HCT116 (cell line): ENCODE results near the gene CALM3. TPM values are rescaled to one million over a fixed set of nuclear protein-coding genes. Genes with fewer than 3 reads are reported as not detected.

ENCODE experiments used
- ATAC-seq: fragments of 200-7000 bp; cut with Tn5 transposase; 2 replicates; pipeline ENCODE4 v1.9.1; 2020; ENCODE audit warnings: mild to moderate bottlenecking, moderate library complexity
- BruUV-seq: library from RNA; stranded (reverse); fragments of 400-500 nt; replicated peaks from 2 replicates; lab custom pipeline; 2021; lab: Mats Ljungman, UMichigan
- CTCF ChIA-PET: fragments of 300-600 bp; sonication (Branson Sonifier 250); formaldehyde crosslinking; loops from one replicate; lab custom pipeline; 2021; ENCODE audit warnings: antibody characterized with exemption; lab: Charles Lee
- POLR2A ChIA-PET: fragments of 300-600, 350-600 bp; sonication (Branson Sonifier 250); formaldehyde crosslinking; loops from one replicate; lab custom pipeline; 2021; ENCODE audit warnings: antibody characterized with exemption; lab: Charles Lee
- RAD21 ChIA-PET, 2 experiments: fragments of 300-600 bp; sonication (Branson Sonifier 250); formaldehyde crosslinking; loops; one replicate each; lab custom pipeline; 2023; ENCODE audit warnings: low total read pairs in 2 of 2; ENCODE audit not compliant: uncharacterized antibody in 2 of 2, unreplicated experiment in 2 of 2, low non-redundant PET in 1 of 2; lab: Charles Lee
- DNase-seq: peaks from one replicate; pipeline ENCODE4 v3.0.0-alpha.2; 2010; ENCODE audit warnings: low read depth, low spot score
- H2AFZ ChIP-seq: fragments of 200-600 bp; shearing (Covaris generic), sonication (generic); 2 replicates; pipeline ENCODE4 v1.6.1; 2017; ENCODE audit warnings: low read depth, mixed run types, mixed read lengths, antibody characterized with exemption, low read length; ENCODE audit not compliant: poor library complexity, severe bottlenecking
- H3K27ac ChIP-seq: 2 replicates; pipeline ENCODE4 v1.5.1; 2012; ENCODE audit warnings: low read depth, low read length
- H3K27me3 ChIP-seq: fragments of 200-600 bp; sonication (generic); 2 replicates; pipeline ENCODE4 v1.6.1; 2016; ENCODE audit warnings: mixed run types, low read length, mixed read lengths; ENCODE audit not compliant: insufficient read depth
- H3K36me3 ChIP-seq, 2 experiments: fragments of 200-500 bp in 1 of 2; fragments of 200-600 bp in 1 of 2; sonication (Bioruptor generic) in 1 of 2; sonication (generic) in 1 of 2; 2 replicates each; pipeline versions ENCODE4 v1.5.1 to v1.6.1; 2014 to 2016; ENCODE audit warnings: low read length in 2 of 2, inconsistent platforms in 1 of 2, mixed read lengths in 1 of 2, mixed run types in 1 of 2; ENCODE audit not compliant: insufficient read depth in 2 of 2, control insufficient read depth in 1 of 2
- H3K4me1 ChIP-seq, 2 experiments: fragments of 200-600 bp in 1 of 2; sonication (generic) in 1 of 2; 2 replicates each; pipeline versions ENCODE4 v1.5.1 to v1.6.1; 2012 to 2017; ENCODE audit warnings: low read length in 2 of 2, inconsistent platforms in 1 of 2, mild to moderate bottlenecking in 1 of 2, mixed read lengths in 1 of 2, mixed run types in 1 of 2, moderate library complexity in 1 of 2; ENCODE audit not compliant: insufficient read depth in 2 of 2, control insufficient read depth in 1 of 2
- H3K4me2 ChIP-seq: fragments of 200-600 bp; sonication (generic); 2 replicates; pipeline ENCODE4 v1.6.1; 2017; ENCODE audit warnings: mixed run types, low read length, mixed read lengths
- H3K4me3 ChIP-seq, 2 experiments: fragments of 200-600 bp in 1 of 2; sonication (generic) in 1 of 2; replicated peaks in 1 of 2; 2 replicates each; pipeline ENCODE4 v1.5.1; 2011 to 2016; ENCODE audit warnings: low read length in 2 of 2, control low read depth in 1 of 2, low read depth in 1 of 2, mild to moderate bottlenecking in 1 of 2, mixed read lengths in 1 of 2, mixed run types in 1 of 2
- H3K79me2 ChIP-seq: fragments of 200-600 bp; sonication (generic); 2 replicates; pipeline ENCODE4 v1.6.1; 2017; ENCODE audit warnings: mild to moderate bottlenecking, mixed run types, low read length, moderate library complexity, mixed read lengths; ENCODE audit not compliant: insufficient read depth
- H3K9ac ChIP-seq: fragments of 200-600 bp; sonication (generic); 2 replicates; pipeline ENCODE4 v1.6.1; 2016; ENCODE audit warnings: low read length, mixed read lengths
- H3K9me2 ChIP-seq: fragments of 200-600 bp; sonication (generic), shearing (Covaris generic); 2 replicates; pipeline ENCODE4 v1.6.1; 2017; ENCODE audit warnings: mixed run types, mild to moderate bottlenecking, moderate library complexity; ENCODE audit not compliant: insufficient read depth
- H3K9me3 ChIP-seq, 2 experiments: fragments of 200-500 bp in 1 of 2; fragments of 200-600 bp in 1 of 2; sonication (Bioruptor generic) in 1 of 2; sonication (generic) in 1 of 2; 2 replicates each; pipeline ENCODE4 v1.6.1; 2014 to 2017; ENCODE audit warnings: low read length in 2 of 2, mixed read lengths in 2 of 2, inconsistent platforms in 1 of 2, low read depth in 1 of 2, mild to moderate bottlenecking in 1 of 2, mixed run types in 1 of 2, moderate library complexity in 1 of 2; ENCODE audit not compliant: control insufficient read depth in 1 of 2, insufficient read depth in 1 of 2
- H4K20me1 ChIP-seq: fragments of 200-600 bp; sonication (generic), shearing (Covaris generic); 2 replicates; pipeline ENCODE4 v1.6.1; 2017; ENCODE audit warnings: mixed run types, mild to moderate bottlenecking, moderate library complexity; ENCODE audit not compliant: insufficient read depth
- ATF3 ChIP-seq: IDR thresholded peaks from 2 replicates; pipeline ENCODE4 v1.6.1; 2012
- ELF1 ChIP-seq: IDR thresholded peaks from 2 replicates; pipeline ENCODE4 v1.6.1; 2012; ENCODE audit warnings: low read depth, borderline replicate concordance
- EZH2 ChIP-seq: fragments of 200-600 bp; sonication (generic); IDR thresholded peaks from 2 replicates; pipeline ENCODE4 v1.6.1; 2017; ENCODE audit warnings: antibody characterized with exemption, mixed run types
- JUND ChIP-seq: IDR thresholded peaks from 2 replicates; pipeline ENCODE4 v1.6.1; 2012
- MAX ChIP-seq: IDR thresholded peaks from 2 replicates; pipeline ENCODE4 v1.6.1; 2012
- POLR2A ChIP-seq: IDR thresholded peaks from 2 replicates; pipeline ENCODE4 v1.7.0; 2011; ENCODE audit warnings: borderline replicate concordance; ENCODE audit not compliant: insufficient read depth, insufficient read length; ENCODE audit errors: extremely low read depth
- RAD21 ChIP-seq: IDR thresholded peaks from 2 replicates; pipeline ENCODE4 v1.6.1; 2012; ENCODE audit warnings: low read depth, mild to moderate bottlenecking
- SP1 ChIP-seq: IDR thresholded peaks from 2 replicates; pipeline ENCODE4 v1.6.1; 2012; ENCODE audit warnings: low read depth
- SRF ChIP-seq: IDR thresholded peaks from 2 replicates; pipeline ENCODE4 v1.6.1; 2012; ENCODE audit warnings: low read depth
- TCF7L2 ChIP-seq: IDR thresholded peaks from 2 replicates; pipeline ENCODE4 v1.7.0; 2011; ENCODE audit warnings: borderline replicate concordance, inconsistent platforms; ENCODE audit not compliant: insufficient read depth, insufficient read length; ENCODE audit errors: extremely low read depth
- YY1 ChIP-seq: IDR thresholded peaks from 2 replicates; pipeline ENCODE4 v1.6.1; 2011; ENCODE audit warnings: low read length, low read depth, moderate library complexity, mild to moderate bottlenecking; ENCODE audit not compliant: insufficient replicate concordance; ENCODE audit errors: extremely low read depth
- ZFX ChIP-seq: fragments of 450-650 bp; IDR thresholded peaks from 2 replicates; pipeline ENCODE4 v1.6.1; 2017
- ZNF274 ChIP-seq: fragments of 200-500 bp; sonication (Bioruptor generic); IDR thresholded peaks from 2 replicates; pipeline ENCODE4 v1.6.1; 2014; ENCODE audit warnings: mild to moderate bottlenecking, low read depth, low read length, inconsistent platforms
- intact Hi-C: fragments of 100-400 bp; cut with micrococcal nuclease; formaldehyde crosslinking; loops from 2 replicates; pipeline ENCODE4 v1.10.0; 2022
- total RNA-seq: library from RNA; stranded (reverse); gene quantifications from one replicate; pipeline ENCODE4 v1.2.1, GENCODE V29; 2021; ENCODE audit not compliant: unreplicated experiment

CALM3 gene
- total RNA-seq, 1 experiment from 2014 or later = 335 TPM

GRCh38 chr19:46640656-46641055 lies 39.5 kb downstream of the CALM3 start:
- Histone ChIP-seq H3K27me3 (no peaks in the 10 kb centered on the region), H3K4me1 (peaks cover 8 to 18% of the 10 kb centered on the region in 2 experiments), H3K4me2 (no peak overlapping the region), H2AFZ (no peak overlapping the region), H3K36me3 (no peaks in the 10 kb centered on the region), H3K9me2 (no peaks in the 10 kb centered on the region), H3K79me2 (no peaks in the 10 kb centered on the region), H3K9ac (no peak overlapping the region), H4K20me1 (no peaks in the 10 kb centered on the region), H3K9me3 (no peaks in the 10 kb centered on the region), H3K4me3 (no peak overlapping the region), H3K27ac (no peak overlapping the region)
- ChIA-PET POLR2A (no interaction called here), RAD21 (no interaction called here), CTCF (no interaction called here)
- TF ChIP-seq EZH2 (no peak), YY1 (no peak), ZNF274 (no peak), ZFX (no peak), SP1 (no peak), TCF7L2 (no peak), ELF1 (no peak), POLR2A (no peak), ATF3 (no peak), JUND (no peak), RAD21 (no peak), MAX (no peak)
- intact Hi-C loops = no loop called here
- no TSS peak for BruUV-seq
- ATAC-seq (no peak), DNase-seq (no peak)

- H4K20me1 ChIP-seq = no peaks in the 10 kb centered on the region
- no peak overlapping the region for H2AFZ ChIP-seq
- peaks cover 0 to 3% of the 10 kb centered on the region in 2 experiments; a peak in 1 of 4 replicates for H3K4me1 ChIP-seq
- ATAC-seq (no peak), DNase-seq (no peak)
- H3K9ac ChIP-seq = no peak overlapping the region
- H3K9me2 ChIP-seq = no peaks in the 10 kb centered on the region
- H3K9me3 ChIP-seq = no peaks in the 10 kb centered on the region
- H3K27me3 ChIP-seq = no peaks in the 10 kb centered on the region
- H3K27ac ChIP-seq = no peak overlapping the region
- H3K36me3 ChIP-seq = no peaks in the 10 kb centered on the region
- H3K79me2 ChIP-seq = no peaks in the 10 kb centered on the region
- BruUV-seq = no TSS peak
- TF ChIP-seq YY1 = no peak
- TF ChIP-seq SRF = no peak
- no peak for TF ChIP-seq SP1
- intact Hi-C loops = no loop called here
- H3K4me2 ChIP-seq = no peak overlapping the region
- RAD21 ChIA-PET = no interaction called here
- POLR2A ChIA-PET = no interaction called here
- H3K4me3 ChIP-seq = no peak overlapping the region
- CTCF ChIA-PET = interaction anchor here (0.7 to 2.1 kb wide), 3 partner anchors 17 to 109 kb away, joined by 3 to 7 read pairs (median 4); partner anchors contain the start of gene DACT3
Observed at GRCh38 chr19:46644720-46645119, 43.6 kb downstream of the CALM3 start.
